HepG2 (cell line): ENCODE measurements around the gene ADAM15. TPM values are rescaled to one million over a fixed set of nuclear protein-coding genes. Genes with fewer than 3 reads are reported as not detected.

ENCODE experiments used
- ASH2L ChIP-seq: fragments of 300-600, 200-600 bp; sonication (generic); IDR thresholded peaks from 2 replicates; pipeline ENCODE4 v1.7.0; 2017; ENCODE audit warnings: low read depth, mild to moderate bottlenecking, moderate library complexity, mixed read lengths, low read length; ENCODE audit not compliant: insufficient read length
- HNRNPK ChIP-seq: fragments of 200-400 bp; formaldehyde crosslinking; IDR thresholded peaks from 2 replicates; pipeline ENCODE4 v1.6.1; 2018; ENCODE audit warnings: low read length, low read depth, moderate library complexity, mild to moderate bottlenecking; ENCODE audit not compliant: poor library complexity, severe bottlenecking
- LBX2 ChIP-seq: sonication (generic); formaldehyde crosslinking; IDR thresholded peaks from 2 replicates; pipeline ENCODE4 v1.5.0; 2020; ENCODE audit warnings: missing genetic modification reagents, mild to moderate bottlenecking, borderline replicate concordance
- NCOA5 ChIP-seq: sonication (generic); formaldehyde crosslinking; IDR thresholded peaks from 2 replicates; pipeline ENCODE4 v1.4.0; 2020; ENCODE audit warnings: missing genetic modification reagents
- RBFOX2 ChIP-seq: fragments of 200-400 bp; formaldehyde crosslinking; IDR thresholded peaks from 2 replicates; pipeline ENCODE4 v1.6.1; 2017; ENCODE audit warnings: low read depth, mild to moderate bottlenecking, low read length
- SIN3B ChIP-seq: fragments of 150-350 bp; IDR thresholded peaks from 2 replicates; pipeline ENCODE4 v1.6.1; 2014; ENCODE audit warnings: low read length
- SRF ChIP-seq: IDR thresholded peaks from 2 replicates; pipeline ENCODE4 v1.6.1; 2011; ENCODE audit warnings: mild to moderate bottlenecking, low read depth, low read length, moderate library complexity
- TFE3 ChIP-seq: IDR thresholded peaks from 2 replicates; pipeline ENCODE4 v1.6.1; 2016
- TGIF2 ChIP-seq: IDR thresholded peaks from 2 replicates; pipeline ENCODE4 v1.6.1; 2016; ENCODE audit warnings: control low read depth, missing compliant biosample characterization
- ZBTB21 ChIP-seq: sonication (generic); formaldehyde crosslinking; IDR thresholded peaks from 2 replicates; pipeline ENCODE4 v1.4.0; 2020; ENCODE audit warnings: missing genetic modification reagents
- ZFP90 ChIP-seq: sonication (generic); formaldehyde crosslinking; IDR thresholded peaks from 2 replicates; pipeline ENCODE4 v1.8.0; 2022; ENCODE audit warnings: missing genetic modification reagents, mild to moderate bottlenecking, inconsistent platforms, borderline replicate concordance
- ZNF530 ChIP-seq: sonication (generic); formaldehyde crosslinking; IDR thresholded peaks from 2 replicates; pipeline ENCODE4 v1.5.0; 2020; ENCODE audit warnings: low read depth, mild to moderate bottlenecking, missing genetic modification reagents
- ZNF598 ChIP-seq: sonication (generic); formaldehyde crosslinking; IDR thresholded peaks from 2 replicates; pipeline ENCODE4 v1.5.1; 2020; ENCODE audit warnings: mild to moderate bottlenecking, missing genetic modification reagents, borderline replicate concordance
- ZNF776 ChIP-seq: sonication (generic); formaldehyde crosslinking; IDR thresholded peaks from 2 replicates; pipeline ENCODE4 v1.4.0; 2020; ENCODE audit warnings: mild to moderate bottlenecking, missing genetic modification reagents
- ZNF782 ChIP-seq: sonication (generic); formaldehyde crosslinking; IDR thresholded peaks from 2 replicates; pipeline ENCODE4 v1.4.0; 2020; ENCODE audit warnings: missing genetic modification reagents, mild to moderate bottlenecking, borderline replicate concordance
- ZNF878 ChIP-seq: sonication (generic); formaldehyde crosslinking; IDR thresholded peaks from 2 replicates; pipeline ENCODE4 v1.8.1; 2023; ENCODE audit warnings: mild to moderate bottlenecking, missing genetic modification reagents, moderate library complexity
- ZSCAN20 ChIP-seq: sonication (generic); formaldehyde crosslinking; IDR thresholded peaks from 2 replicates; pipeline ENCODE4 v1.4.0; 2020; ENCODE audit warnings: missing genetic modification reagents, mild to moderate bottlenecking, borderline replicate concordance
- polyA plus RNA-seq, 8 experiments: library from polyadenylated mRNA; depleted of rRNA in 3 of 8; stranded (reverse) in 7 of 8; unstranded in 1 of 8; fragments of >200 nt; fragmentation: Illumina TruSeq in 4 of 8; extraction: Trizol in 4 of 8; gene quantifications; 2 replicates each; pipeline versions ENCODE4 v1.2.1 to v1.2.3, GENCODE V29; 2011 to 2016; ENCODE audit warnings: low read depth in 4 of 8, missing spikeins in 1 of 8, mixed read lengths in 1 of 8; ENCODE audit not compliant: insufficient read depth in 1 of 8
- total RNA-seq, 5 experiments: library from RNA; depleted of rRNA; stranded (reverse); fragments of >200 nt; fragmentation: Illumina TruSeq; extraction: Trizol; gene quantifications; 2 replicates each; pipeline ENCODE4 v1.2.3, GENCODE V29; 2016; ENCODE audit warnings: low read depth in 1 of 5
- TF ChIP-seq, protein P1 (sequence below): sonication (generic); formaldehyde crosslinking; IDR thresholded peaks from 2 replicates; pipeline ENCODE4 v1.4.0; 2020; ENCODE audit warnings: missing genetic modification reagents
- TF ChIP-seq, protein P2 (sequence below): IDR thresholded peaks from 2 replicates; pipeline ENCODE4 v1.6.1; 2016; ENCODE audit warnings: missing compliant biosample characterization, missing genetic modification reagents, borderline replicate concordance
- TF ChIP-seq, protein P3 (sequence below): sonication (generic); formaldehyde crosslinking; IDR thresholded peaks from 2 replicates; pipeline ENCODE4 v1.8.0; 2023; ENCODE audit warnings: mild to moderate bottlenecking, missing genetic modification reagents

The ADAM15 gene
- total and polyA plus RNA-seq, 2 of the 13 experiments (the other 11 are each of a cell fraction or from before 2014, with no cell fraction given), result 17.9 to 25.6 TPM

- TF ChIP-seq, protein P1, sequence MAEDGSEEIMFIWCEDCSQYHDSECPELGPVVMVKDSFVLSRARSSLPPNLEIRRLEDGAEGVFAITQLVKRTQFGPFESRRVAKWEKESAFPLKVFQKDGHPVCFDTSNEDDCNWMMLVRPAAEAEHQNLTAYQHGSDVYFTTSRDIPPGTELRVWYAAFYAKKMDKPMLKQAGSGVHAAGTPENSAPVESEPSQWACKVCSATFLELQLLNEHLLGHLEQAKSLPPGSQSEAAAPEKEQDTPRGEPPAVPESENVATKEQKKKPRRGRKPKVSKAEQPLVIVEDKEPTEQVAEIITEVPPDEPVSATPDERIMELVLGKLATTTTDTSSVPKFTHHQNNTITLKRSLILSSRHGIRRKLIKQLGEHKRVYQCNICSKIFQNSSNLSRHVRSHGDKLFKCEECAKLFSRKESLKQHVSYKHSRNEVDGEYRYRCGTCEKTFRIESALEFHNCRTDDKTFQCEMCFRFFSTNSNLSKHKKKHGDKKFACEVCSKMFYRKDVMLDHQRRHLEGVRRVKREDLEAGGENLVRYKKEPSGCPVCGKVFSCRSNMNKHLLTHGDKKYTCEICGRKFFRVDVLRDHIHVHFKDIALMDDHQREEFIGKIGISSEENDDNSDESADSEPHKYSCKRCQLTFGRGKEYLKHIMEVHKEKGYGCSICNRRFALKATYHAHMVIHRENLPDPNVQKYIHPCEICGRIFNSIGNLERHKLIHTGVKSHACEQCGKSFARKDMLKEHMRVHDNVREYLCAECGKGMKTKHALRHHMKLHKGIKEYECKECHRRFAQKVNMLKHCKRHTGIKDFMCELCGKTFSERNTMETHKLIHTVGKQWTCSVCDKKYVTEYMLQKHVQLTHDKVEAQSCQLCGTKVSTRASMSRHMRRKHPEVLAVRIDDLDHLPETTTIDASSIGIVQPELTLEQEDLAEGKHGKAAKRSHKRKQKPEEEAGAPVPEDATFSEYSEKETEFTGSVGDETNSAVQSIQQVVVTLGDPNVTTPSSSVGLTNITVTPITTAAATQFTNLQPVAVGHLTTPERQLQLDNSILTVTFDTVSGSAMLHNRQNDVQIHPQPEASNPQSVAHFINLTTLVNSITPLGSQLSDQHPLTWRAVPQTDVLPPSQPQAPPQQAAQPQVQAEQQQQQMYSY (CRISPR knock-in tag), result peak; percentile 82
- TF ChIP-seq TGIF2 (CRISPR knock-in tag), result no peak; the same call in 1 of the 2 replicates
- peak; percentile 48; the same call in 1 of the 2 replicates for TF ChIP-seq ZNF878 (CRISPR knock-in tag)
- no peak for TF ChIP-seq TFE3
- no peak for TF ChIP-seq ZNF530 (CRISPR knock-in tag)
- TF ChIP-seq ZBTB21, result no peak; the same call in 1 of the 2 replicates
- TF ChIP-seq ZSCAN20 (CRISPR knock-in tag), result no peak
- TF ChIP-seq NCOA5, result no peak
- TF ChIP-seq RBFOX2, result peak; percentile 77
- peak; percentile 41 for TF ChIP-seq SIN3B
- TF ChIP-seq, protein P2, sequence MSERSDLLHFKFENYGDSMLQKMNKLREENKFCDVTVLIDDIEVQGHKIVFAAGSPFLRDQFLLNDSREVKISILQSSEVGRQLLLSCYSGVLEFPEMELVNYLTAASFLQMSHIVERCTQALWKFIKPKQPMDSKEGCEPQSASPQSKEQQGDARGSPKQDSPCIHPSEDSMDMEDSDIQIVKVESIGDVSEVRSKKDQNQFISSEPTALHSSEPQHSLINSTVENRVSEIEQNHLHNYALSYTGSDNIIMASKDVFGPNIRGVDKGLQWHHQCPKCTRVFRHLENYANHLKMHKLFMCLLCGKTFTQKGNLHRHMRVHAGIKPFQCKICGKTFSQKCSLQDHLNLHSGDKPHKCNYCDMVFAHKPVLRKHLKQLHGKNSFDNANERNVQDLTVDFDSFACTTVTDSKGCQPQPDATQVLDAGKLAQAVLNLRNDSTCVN (CRISPR knock-in tag), result no peak
- TF ChIP-seq, protein P3, sequence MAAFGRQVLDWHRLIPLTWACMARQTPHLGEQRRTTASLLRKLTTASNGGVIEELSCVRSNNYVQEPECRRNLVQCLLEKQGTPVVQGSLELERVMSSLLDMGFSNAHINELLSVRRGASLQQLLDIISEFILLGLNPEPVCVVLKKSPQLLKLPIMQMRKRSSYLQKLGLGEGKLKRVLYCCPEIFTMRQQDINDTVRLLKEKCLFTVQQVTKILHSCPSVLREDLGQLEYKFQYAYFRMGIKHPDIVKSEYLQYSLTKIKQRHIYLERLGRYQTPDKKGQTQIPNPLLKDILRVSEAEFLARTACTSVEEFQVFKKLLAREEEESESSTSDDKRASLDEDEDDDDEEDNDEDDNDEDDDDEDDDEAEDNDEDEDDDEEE (CRISPR knock-in tag), result no peak
- no peak; the same call in 1 of the 2 replicates for TF ChIP-seq SRF
- TF ChIP-seq ZFP90 (CRISPR knock-in tag), result no peak; the same call in 1 of the 2 replicates
- peak; percentile 25; the same call in 1 of the 2 replicates for TF ChIP-seq ZNF776
- TF ChIP-seq LBX2, result peak; percentile 59; the same call in 1 of the 2 replicates
- TF ChIP-seq ZNF598 (CRISPR knock-in tag), result peak; percentile 13; the same call in 1 of the 2 replicates
- peak; percentile 47; the same call in 1 of the 2 replicates for TF ChIP-seq ZNF782 (CRISPR knock-in tag)
- TF ChIP-seq ASH2L, result peak; percentile 78
- no peak for TF ChIP-seq HNRNPK
These were observed 33.8 kb downstream of the ADAM15 start (continued) for GRCh38 chr1:155084722-155085503.
